K562 (cell line): ENCODE results near the gene IKBKE. TPM values are rescaled to one million over a fixed set of nuclear protein-coding genes. Genes with fewer than 3 reads are reported as not detected.

Experiments
- ATAC-seq: fragments of 200-7000 bp; cut with Tn5 transposase; 3 replicates; pipeline ENCODE4 v1.9.1; 2020; ENCODE audit warnings: moderate library complexity
- BruUV-seq: library from RNA; stranded (reverse); fragments of 400-500 nt; replicated peaks from 2 replicates; lab custom pipeline; 2021; lab: Mats Ljungman, UMichigan
- CTCF ChIA-PET: fragments of 300-600 bp; formaldehyde crosslinking; extraction: SDS; loops from one replicate; lab custom pipeline; 2021; ENCODE audit warnings: low intra/inter-chr PET ratio; lab: Yijun Ruan, JAX
- POLR2A ChIA-PET: fragments of 300-600, 350-650 bp; sonication (Branson Sonifier 250); formaldehyde crosslinking; extraction: SDS; loops from one replicate; lab custom pipeline; 2021; ENCODE audit warnings: antibody characterized with exemption, inconsistent platforms; lab: Yijun Ruan, JAX
- DNase-seq, 4 experiments: peaks; one replicate each; pipeline versions ENCODE4 v3.0.0 to v3.0.0-alpha.2; 2011 to 2018; ENCODE audit warnings: low spot score in 3 of 4, mixed read lengths in 3 of 4; ENCODE audit errors: extremely low read depth in 1 of 4
- FAIRE-seq: peaks from 2 replicates; lab custom pipeline; 2011; peaks lifted over from hg19 to GRCh38; lab: Jason Lieb, UNC
- H2AFZ ChIP-seq: 2 replicates; pipeline ENCODE4 v1.6.0; 2011; ENCODE audit warnings: low read depth, low read length, control low read depth, inconsistent platforms
- H3K27ac ChIP-seq: fragments of 200-600 bp; 3 replicates; pipeline ENCODE4 v1.8.0; 2011; ENCODE audit warnings: low read depth, mild to moderate bottlenecking, control low read depth, inconsistent platforms, low read length, moderate library complexity, mixed read lengths; ENCODE audit errors: extremely low read depth
- H3K27me3 ChIP-seq, 2 experiments: fragments of 300-600 bp in 1 of 2; 2 replicates in 1 of 2; 3 replicates in 1 of 2; pipeline versions ENCODE4 v1.6.0 to v1.8.0; 2011; ENCODE audit warnings: inconsistent platforms in 2 of 2, low read length in 2 of 2, mild to moderate bottlenecking in 1 of 2, mixed read lengths in 1 of 2, moderate library complexity in 1 of 2; ENCODE audit not compliant: control insufficient read depth in 2 of 2, insufficient read depth in 2 of 2
- H3K36me3 ChIP-seq: fragments of 300-600 bp; 3 replicates; pipeline ENCODE4 v1.8.0; 2011; ENCODE audit warnings: mild to moderate bottlenecking, low read length, inconsistent platforms; ENCODE audit not compliant: control insufficient read depth, insufficient read depth
- H3K4me1 ChIP-seq, 2 experiments: fragments of 200-600 bp in 1 of 2; replicated peaks in 1 of 2; 2 replicates in 1 of 2; 3 replicates in 1 of 2; pipeline versions ENCODE4 v1.5.1 to v1.8.0; 2011; ENCODE audit warnings: inconsistent platforms in 2 of 2, low read length in 2 of 2, mild to moderate bottlenecking in 1 of 2, mixed read lengths in 1 of 2, moderate library complexity in 1 of 2; ENCODE audit not compliant: control insufficient read depth in 2 of 2, insufficient read depth in 2 of 2
- H3K4me2 ChIP-seq: 2 replicates; pipeline ENCODE4 v1.6.1; 2011; ENCODE audit warnings: low read length, control low read depth, inconsistent platforms, mixed read lengths; ENCODE audit not compliant: insufficient read depth
- H3K4me3 ChIP-seq: fragments of 200-600 bp; sonication (generic), shearing (Covaris generic); 2 replicates; pipeline ENCODE4 v1.5.1; 2016; ENCODE audit warnings: control low read depth, inconsistent platforms
- H3K79me2 ChIP-seq: fragments of 200-600 bp; 3 replicates; pipeline ENCODE4 v1.8.0; 2011; ENCODE audit warnings: low read length, inconsistent platforms; ENCODE audit not compliant: control insufficient read depth, insufficient read depth
- H3K9ac ChIP-seq, 2 experiments: 2 replicates each; pipeline versions ENCODE4 v1.6.0 to v1.6.1; 2011; ENCODE audit warnings: low read depth in 2 of 2, low read length in 2 of 2, control low read depth in 1 of 2, inconsistent platforms in 1 of 2, mild to moderate bottlenecking in 1 of 2, mixed read lengths in 1 of 2; ENCODE audit not compliant: insufficient read depth in 1 of 2
- H3K9me1 ChIP-seq: one replicate; pipeline ENCODE4 v1.6.0; 2011; ENCODE audit warnings: inconsistent platforms, mild to moderate bottlenecking, low read length, moderate library complexity; ENCODE audit not compliant: control insufficient read depth, insufficient read depth
- H3K9me3 ChIP-seq: replicated peaks from 2 replicates; pipeline ENCODE4 v1.5.1; 2011; ENCODE audit warnings: low read depth, low read length, inconsistent platforms; ENCODE audit not compliant: control insufficient read depth, insufficient read depth
- H4K20me1 ChIP-seq: replicated peaks from 2 replicates; pipeline ENCODE4 v1.6.1; 2011; ENCODE audit warnings: low read length, inconsistent platforms, mixed read lengths; ENCODE audit not compliant: control insufficient read depth, insufficient read depth
- CBFA2T2 ChIP-seq: fragments of 450-650 bp; conservative IDR thresholded peaks from 2 replicates; pipeline ENCODE4 v1.6.1; 2017; ENCODE audit warnings: mild to moderate bottlenecking
- CC2D1A ChIP-seq: fragments of 450-650 bp; IDR thresholded peaks from 2 replicates; pipeline ENCODE4 v1.6.1; 2017; ENCODE audit warnings: mild to moderate bottlenecking
- HNRNPUL1 ChIP-seq: fragments of 200-400 bp; formaldehyde crosslinking; IDR thresholded peaks from 2 replicates; pipeline ENCODE4 v1.6.1; 2017; ENCODE audit warnings: low read length
- MTA1 ChIP-seq: fragments of 450-650 bp; IDR thresholded peaks from 2 replicates; pipeline ENCODE4 v1.6.1; 2017; ENCODE audit warnings: borderline replicate concordance
- PHB ChIP-seq: fragments of 250-450 bp; sonication (Bioruptor Pico); IDR thresholded peaks from 2 replicates; pipeline ENCODE4 v1.5.0; 2021
- POLR3A ChIP-seq: IDR thresholded peaks from 2 replicates; pipeline ENCODE4 v1.6.1; 2011; ENCODE audit warnings: borderline replicate concordance, mild to moderate bottlenecking, moderate library complexity; ENCODE audit not compliant: insufficient read length, insufficient read depth; ENCODE audit errors: extremely low read depth
- PRPF4 ChIP-seq: fragments of 200-400 bp; formaldehyde crosslinking; IDR thresholded peaks from one replicate; pipeline ENCODE4 v1.6.1; 2017; ENCODE audit warnings: low read length, low read depth, mild to moderate bottlenecking; ENCODE audit not compliant: insufficient read depth, poor library complexity, severe bottlenecking
- PTBP1 ChIP-seq: fragments of 200-400 bp; formaldehyde crosslinking; IDR thresholded peaks from 2 replicates; pipeline ENCODE4 v1.6.1; 2017; ENCODE audit warnings: low read depth, low read length
- RFX5 ChIP-seq: IDR thresholded peaks from 2 replicates; pipeline ENCODE4 v1.6.1; 2011; ENCODE audit warnings: low read depth, mild to moderate bottlenecking, improper control_type of control experiment, low read length
- SOX6 ChIP-seq: fragments of 450-650 bp; IDR thresholded peaks from 2 replicates; pipeline ENCODE4 v1.6.1; 2014; ENCODE audit warnings: mild to moderate bottlenecking
- TAF15 ChIP-seq: fragments of 200-400 bp; formaldehyde crosslinking; IDR thresholded peaks from 2 replicates; pipeline ENCODE4 v1.6.1; 2017; ENCODE audit warnings: mild to moderate bottlenecking, low read depth, low read length, moderate library complexity
- XRCC5 ChIP-seq: fragments of 200-400 bp; formaldehyde crosslinking; IDR thresholded peaks from 2 replicates; pipeline ENCODE4 v1.6.1; 2017; ENCODE audit warnings: low read depth, mild to moderate bottlenecking, low read length
- ZC3H11A ChIP-seq: IDR thresholded peaks from 2 replicates; pipeline ENCODE4 v1.6.1; 2012; ENCODE audit warnings: low read depth, low read length, improper control_type of control experiment
- ZFP36 ChIP-seq: fragments of 150-350 bp; IDR thresholded peaks from 2 replicates; pipeline ENCODE4 v1.6.1; 2018; ENCODE audit warnings: low read length, low read depth; ENCODE audit not compliant: partially characterized antibody
- ZNF12 ChIP-seq: sonication (generic); formaldehyde crosslinking; IDR thresholded peaks from 2 replicates; pipeline ENCODE4 v1.4.0; 2020; ENCODE audit warnings: mild to moderate bottlenecking, missing genetic modification reagents
- WGBS: fragments of 100-300 bp; shearing (Covaris generic); methylation state at CpG from one replicate; pipeline ENCODE4 v1.1.6; 2016; ENCODE audit warnings: low coverage, mixed read lengths; ENCODE audit not compliant: insufficient coverage; ENCODE audit errors: missing lambda C conversion rate; 5-methylcytosine and 5-hydroxymethylcytosine counted together
- in situ Hi-C: fragments of 300-500 bp; cut with MboI; formaldehyde crosslinking; loops from 4 replicates; pipeline ENCODE4 v1.15.0; 2018; ENCODE audit warnings: inconsistent platforms, mixed read lengths
- intact Hi-C: fragments of 100-400 bp; cut with micrococcal nuclease; formaldehyde crosslinking; loops from 2 replicates; pipeline ENCODE4 v1.14.2; 2022
- polyA plus RNA-seq, 8 experiments: library from polyadenylated mRNA; depleted of rRNA in 4 of 8; stranded (reverse) in 5 of 8; unstranded in 3 of 8; fragments of >200 nt; fragmentation: Nextera tagmentation in 2 of 8; fragmentation: Illumina TruSeq in 1 of 8; extraction: Ambion mirVana in 2 of 8; extraction: Trizol in 1 of 8; gene quantifications; 2 replicates each; pipeline versions ENCODE4 v1.2.1 to v1.2.3, GENCODE V29; 2011 to 2014; ENCODE audit warnings: inconsistent platforms in 1 of 8, missing spikeins in 1 of 8
- total RNA-seq, 7 experiments: library from RNA; depleted of rRNA in 6 of 7; stranded (reverse); fragments of >200 nt in 6 of 7; fragmentation: Illumina TruSeq in 2 of 7; extraction: Trizol in 2 of 7; gene quantifications; 2 replicates each; pipeline versions ENCODE4 v1.2.1 to v1.2.3, GENCODE V29; 2011 to 2021; ENCODE audit warnings: low replicate concordance in 1 of 7
- TF ChIP-seq, protein P1 (sequence below): fragments of 250-450 bp; sonication (Bioruptor Pico); IDR thresholded peaks from 2 replicates; pipeline ENCODE4 v1.5.0; 2020; ENCODE audit warnings: mild to moderate bottlenecking

The IKBKE gene
- total and polyA plus RNA-seq, 9 of the 15 experiments (the other 6 are each of a cell fraction or from before 2014, with no cell fraction given): 2.3 to 9.0 (median 4.8) TPM

DNA sequence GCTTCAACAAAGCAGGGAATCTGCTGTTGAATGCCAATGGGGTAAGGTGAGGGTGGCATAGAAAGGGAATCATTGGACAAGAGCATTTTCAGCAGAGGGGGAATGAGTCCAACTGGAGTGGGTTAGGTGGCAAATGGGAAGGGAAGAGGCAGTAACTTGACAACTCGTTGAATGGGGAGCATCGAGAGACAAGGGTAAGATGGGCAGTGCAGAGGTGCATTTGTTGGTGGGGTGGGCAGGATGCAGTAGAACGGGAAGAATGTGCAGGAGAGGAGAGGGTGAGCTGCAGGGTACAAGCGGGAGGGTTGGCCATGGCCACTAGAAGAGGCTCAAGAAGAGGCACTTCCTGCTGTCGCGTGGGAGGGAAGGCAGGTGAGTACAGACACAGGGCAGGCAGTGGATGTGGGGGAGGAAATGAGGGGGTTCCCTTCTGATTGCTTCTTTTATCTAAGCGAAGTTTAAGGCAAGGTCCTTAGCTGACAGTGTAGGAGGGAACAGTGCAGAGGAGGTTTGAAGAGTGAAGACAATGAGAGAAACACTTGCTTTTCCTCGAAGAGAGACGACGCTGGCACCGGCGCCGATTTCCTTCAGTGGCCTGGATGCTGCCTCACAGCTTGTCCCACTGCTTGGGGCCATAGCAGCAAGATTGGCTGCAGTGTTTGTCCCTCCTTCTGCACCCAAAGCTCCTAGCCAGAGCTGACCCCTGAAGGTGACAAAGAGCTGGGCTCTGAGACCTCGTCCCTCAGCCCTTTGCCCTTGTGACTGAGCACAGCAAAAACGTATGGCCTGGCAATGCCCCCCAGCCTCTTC lies 3.2 kb upstream of the IKBKE start:
- peak; percentile 3; the same call in 2 of the 3 replicates for ATAC-seq
- peaks cover 28 to 34% of the 10 kb centered on the region in 2 experiments for H3K4me1 ChIP-seq
- intact Hi-C loops: no loop called here
- TF ChIP-seq RFX5: no peak
- TF ChIP-seq POLR3A: no peak
- TF ChIP-seq CBFA2T2: peak; percentile 47; the same call in 1 of the 2 replicates
- TF ChIP-seq HNRNPUL1: no peak
- 0 out of 2 replicates have a peak, but pooled peaks have one; percentile 42 for TF ChIP-seq SOX6
- peak; percentile 19; the same call in 1 of the 2 replicates for TF ChIP-seq MTA1
- TF ChIP-seq TAF15: no peak
- no peak for TF ChIP-seq XRCC5
- no peak for TF ChIP-seq ZFP36
- no peak for TF ChIP-seq PTBP1
- TF ChIP-seq ZC3H11A: no peak
- TF ChIP-seq CC2D1A: no peak
- TF ChIP-seq ZNF12 (CRISPR knock-in tag): 0 out of 2 replicates have a peak, but pooled peaks have one; percentile 3
- no peak for TF ChIP-seq PRPF4
- TF ChIP-seq, protein P1, sequence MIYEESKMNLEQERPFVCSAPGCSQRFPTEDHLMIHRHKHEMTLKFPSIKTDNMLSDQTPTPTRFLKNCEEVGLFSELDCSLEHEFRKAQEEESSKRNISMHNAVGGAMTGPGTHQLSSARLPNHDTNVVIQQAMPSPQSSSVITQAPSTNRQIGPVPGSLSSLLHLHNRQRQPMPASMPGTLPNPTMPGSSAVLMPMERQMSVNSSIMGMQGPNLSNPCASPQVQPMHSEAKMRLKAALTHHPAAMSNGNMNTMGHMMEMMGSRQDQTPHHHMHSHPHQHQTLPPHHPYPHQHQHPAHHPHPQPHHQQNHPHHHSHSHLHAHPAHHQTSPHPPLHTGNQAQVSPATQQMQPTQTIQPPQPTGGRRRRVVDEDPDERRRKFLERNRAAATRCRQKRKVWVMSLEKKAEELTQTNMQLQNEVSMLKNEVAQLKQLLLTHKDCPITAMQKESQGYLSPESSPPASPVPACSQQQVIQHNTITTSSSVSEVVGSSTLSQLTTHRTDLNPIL (CRISPR knock-in tag): no peak
- TF ChIP-seq PHB (CRISPR knock-in tag): no peak

More for the DNA sequence above, 3.2 kb upstream of the IKBKE start:
- H4K20me1 ChIP-seq: no peaks in the 10 kb centered on the region
- in situ Hi-C loops: no loop called here
- no peak overlapping the region for H3K4me3 ChIP-seq
- H2AFZ ChIP-seq: peak overlapping the region; percentile 2
- FAIRE-seq (no peak), DNase-seq (peak in 2 of 4 experiments; percentile 42 to 59)
- H3K27me3 ChIP-seq: peaks cover 0 to 4% of the 10 kb centered on the region in 2 experiments; a peak in 2 of 5 replicates
- WGBS: 16% methylated on average over 15 of the region's 15 CpGs
- H3K9me3 ChIP-seq: no peaks in the 10 kb centered on the region
- ChIA-PET CTCF (no interaction called here), POLR2A (no interaction called here)
- BruUV-seq: no TSS peak
- no peaks in the 10 kb centered on the region for H3K36me3 ChIP-seq
- H3K9me1 ChIP-seq: no peaks in the 10 kb centered on the region
- H3K4me2 ChIP-seq: no peak overlapping the region
- no peaks in the 10 kb centered on the region for H3K79me2 ChIP-seq
- H3K9ac ChIP-seq: peak overlapping the region in 1 of 2 experiments; percentile 81; a peak in 1 of 4 replicates
- no peak overlapping the region for H3K27ac ChIP-seq
